HTERT RPE-1 (cell line): ENCODE results near the gene SULT1A1.
"Not testable (repeated sequence)": the region's sequence is repeated elsewhere in the genome, so short reads cannot be mapped to it uniquely, and the experiment has no call there.

ENCODE experiments used
- in situ Hi-C: fragments of 300-500 bp; cut with MboI; formaldehyde crosslinking; loops from 4 replicates; pipeline ENCODE4 v1.14.3; 2020; ENCODE audit warnings: low sequenced_read_pairs

Gene SULT1A1

GRCh38 chr16:28609631-28610594, at the start of gene SULT1A1:
Gene SULT1A1 (minus strand): TSS chr16:28610044. CDS start chr16:28608855, 1,189 bp downstream.
- in situ Hi-C loops, result no loop called here

- in situ Hi-C loops, result not testable (repeated sequence)
Measured at GRCh38 chr16:28639959-28640358, 30.1 kb upstream of the SULT1A1 start.

- in situ Hi-C loops, result not testable (repeated sequence)
Measured at GRCh38 chr16:28638359-28638758, 28.5 kb upstream of the SULT1A1 start.

GRCh38 chr16:28637765-28638164, 27.9 kb upstream of the SULT1A1 start, which contains the start of gene NPIPB8:
Gene NPIPB8 (plus strand): TSS chr16:28638065. CDS start chr16:28638361, 296 bp downstream.
- in situ Hi-C loops, result not testable (repeated sequence)

- in situ Hi-C loops, result not testable (repeated sequence)
Measured at GRCh38 chr16:28636093-28636823, 26.4 kb upstream of the SULT1A1 start.

GRCh38 chr16:28630905-28631304, 21.1 kb upstream of the SULT1A1 start:
- in situ Hi-C loops, result not testable (repeated sequence)

- in situ Hi-C loops, result no loop called here
Measured at GRCh38 chr16:28623172-28623711, 13.4 kb upstream of the SULT1A1 start.

GRCh38 chr16:28622532-28623171, 12.8 kb upstream of the SULT1A1 start:
- in situ Hi-C loops, result not testable (repeated sequence)

- in situ Hi-C loops, result no loop called here
Measured at GRCh38 chr16:28621481-28622155, 11.8 kb upstream of the SULT1A1 start.

- in situ Hi-C loops, result not testable (repeated sequence)
Measured at GRCh38 chr16:28620316-28620715, 10.5 kb upstream of the SULT1A1 start.

GRCh38 chr16:28617874-28618273, 8.0 kb upstream of the SULT1A1 start:
- in situ Hi-C loops, result no loop called here

GRCh38 chr16:28616636-28617035, 6.8 kb upstream of the SULT1A1 start:
- in situ Hi-C loops, result no loop called here

GRCh38 chr16:28616224-28616577, 6.4 kb upstream of the SULT1A1 start:
- in situ Hi-C loops, result not testable (repeated sequence)

GRCh38 chr16:28615486-28616223, 5.8 kb upstream of the SULT1A1 start:
- in situ Hi-C loops, result not testable (repeated sequence)

- in situ Hi-C loops, result not testable (repeated sequence)
Measured at GRCh38 chr16:28614561-28614960, 4.7 kb upstream of the SULT1A1 start.

GRCh38 chr16:28613912-28614311, 4.1 kb upstream of the SULT1A1 start:
- in situ Hi-C loops, result not testable (repeated sequence)

- in situ Hi-C loops, result not testable (repeated sequence)
Measured at GRCh38 chr16:28612359-28613280, 2.8 kb upstream of the SULT1A1 start.

GRCh38 chr16:28610595-28611191, 849 bp upstream of the SULT1A1 start:
- in situ Hi-C loops, result no loop called here
